Activated CD8-positive, alpha-beta memory T cell treated with anti-CD3 and anti-CD28 coated beads, Interleukin-2, amount 50 U/mL, for 24 hours (primary cell): ENCODE data around the gene ADAMTS14.

ENCODE experiments used
- DNase-seq: peaks from one replicate; pipeline ENCODE4 v3.0.0-alpha.2; 2020; ENCODE audit errors: extremely low read depth

Gene ADAMTS14

GRCh38 chr10:70674560-70675495 is 2.5 kb downstream of the ADAMTS14 start:
- DNase-seq: no peak

- no peak for DNase-seq
Measured at GRCh38 chr10:70675496-70676161, 3.3 kb downstream of the ADAMTS14 start.

GRCh38 chr10:70676511-70676910 is 4.2 kb downstream of the ADAMTS14 start:
- DNase-seq: no peak

GRCh38 chr10:70677016-70677415 is 4.7 kb downstream of the ADAMTS14 start:
- no peak for DNase-seq

- DNase-seq: no peak
Measured at GRCh38 chr10:70677620-70678249, 5.4 kb downstream of the ADAMTS14 start.

GRCh38 chr10:70678250-70678635 is 5.9 kb downstream of the ADAMTS14 start:
- DNase-seq: no peak

- DNase-seq: no peak
Measured at GRCh38 chr10:70678757-70679489, 6.6 kb downstream of the ADAMTS14 start.

- no peak for DNase-seq
Measured at GRCh38 chr10:70679498-70679897, 7.2 kb downstream of the ADAMTS14 start.

- DNase-seq: no peak
Measured at GRCh38 chr10:70680899-70681730, 8.8 kb downstream of the ADAMTS14 start.

- DNase-seq: no peak
Measured at GRCh38 chr10:70681731-70682005, 9.4 kb downstream of the ADAMTS14 start.

- DNase-seq: no peak
Measured at GRCh38 chr10:70682920-70683600, 10.8 kb downstream of the ADAMTS14 start.

- no peak for DNase-seq
Measured at GRCh38 chr10:70683601-70683934, 11.3 kb downstream of the ADAMTS14 start.

GRCh38 chr10:70683940-70684339 is 11.6 kb downstream of the ADAMTS14 start:
- no peak for DNase-seq

GRCh38 chr10:70684374-70684773 is 12.1 kb downstream of the ADAMTS14 start:
- DNase-seq: no peak

GRCh38 chr10:70684839-70685454 is 12.6 kb downstream of the ADAMTS14 start:
- DNase-seq: no peak

- DNase-seq: no peak
Measured at GRCh38 chr10:70685455-70685911, 13.2 kb downstream of the ADAMTS14 start.

GRCh38 chr10:70688828-70689227 is 16.5 kb downstream of the ADAMTS14 start:
- DNase-seq: no peak

- DNase-seq: no peak
Measured at GRCh38 chr10:70689661-70690060, 17.4 kb downstream of the ADAMTS14 start.

- no peak for DNase-seq
Measured at GRCh38 chr10:70690589-70690988, 18.3 kb downstream of the ADAMTS14 start.

- DNase-seq: no peak
Measured at GRCh38 chr10:70691611-70692010, 19.3 kb downstream of the ADAMTS14 start.
